IMR-90 (cell line): Measurements from ENCODE around the gene ALDH3B2. TPM values are rescaled to one million over a fixed set of nuclear protein-coding genes. Genes with fewer than 3 reads are reported as not detected.

ENCODE experiments used
- ATAC-seq: fragments of 200-7000 bp; cut with Tn5 transposase; 2 replicates; pipeline ENCODE4 v1.9.1; 2020; ENCODE audit warnings: low read depth, mild to moderate bottlenecking, moderate library complexity
- BruUV-seq: library from RNA; stranded (reverse); fragments of 400-500 nt; replicated peaks from 2 replicates; lab custom pipeline; 2021; lab: Mats Ljungman, UMichigan
- CTCF ChIA-PET: fragments of 300-600 bp; formaldehyde crosslinking; extraction: SDS; loops from one replicate; lab custom pipeline; 2021; ENCODE audit warnings: antibody characterized with exemption; lab: Yijun Ruan, JAX
- POLR2A ChIA-PET: fragments of 300-600 bp; sonication (Branson Sonifier 250); formaldehyde crosslinking; loops from one replicate; lab custom pipeline; 2022; ENCODE audit warnings: antibody characterized with exemption; ENCODE audit not compliant: unreplicated experiment; lab: Charles Lee
- DNase-seq: peaks from one replicate; pipeline ENCODE4 v3.0.0; 2013
- H2AFZ ChIP-seq: replicated peaks from 2 replicates; pipeline ENCODE3; 2013; ENCODE audit warnings: low read length, mild to moderate bottlenecking; ENCODE audit not compliant: poor library complexity
- H2AK5ac ChIP-seq: 2 replicates; pipeline ENCODE4 v1.6.1; 2013; ENCODE audit warnings: low read depth, low read length, inconsistent platforms
- H2AK9ac ChIP-seq: replicated peaks from 2 replicates; pipeline ENCODE3; 2013; ENCODE audit warnings: mild to moderate bottlenecking, low read depth, low read length, moderate library complexity; ENCODE audit not compliant: poor library complexity
- H2BK120ac ChIP-seq: 2 replicates; pipeline ENCODE4 v1.6.1; 2013; ENCODE audit warnings: low read depth, low read length, inconsistent platforms
- H2BK15ac ChIP-seq: 3 replicates; pipeline ENCODE4 v1.6.1; 2013; ENCODE audit warnings: low read depth, low read length, inconsistent platforms
- H2BK20ac ChIP-seq: 2 replicates; pipeline ENCODE4 v1.6.1; 2013; ENCODE audit warnings: low read depth, mild to moderate bottlenecking, inconsistent platforms, low read length, moderate library complexity
- H2BK5ac ChIP-seq: 2 replicates; pipeline ENCODE4 v1.6.1; 2013; ENCODE audit warnings: mild to moderate bottlenecking, low read depth, low read length, inconsistent platforms; ENCODE audit not compliant: poor library complexity, severe bottlenecking
- H3K14ac ChIP-seq: replicated peaks from 2 replicates; pipeline ENCODE4 v1.6.1; 2013; ENCODE audit warnings: low read depth, low read length, inconsistent platforms
- H3K18ac ChIP-seq: 2 replicates; pipeline ENCODE4 v1.6.1; 2013; ENCODE audit warnings: low read depth, low read length, control low read depth
- H3K23ac ChIP-seq: 2 replicates; pipeline ENCODE4 v1.6.1; 2013; ENCODE audit warnings: low read depth, low read length, inconsistent platforms
- H3K27ac ChIP-seq: 2 replicates; pipeline ENCODE4 v1.5.1; 2013; ENCODE audit warnings: mild to moderate bottlenecking, control low read depth, low read length; ENCODE audit not compliant: insufficient read depth
- H3K27me3 ChIP-seq: 2 replicates; pipeline ENCODE4 v1.6.1; 2013; ENCODE audit warnings: low read length; ENCODE audit not compliant: control insufficient read depth, insufficient read depth
- H3K36me3 ChIP-seq: 2 replicates; pipeline ENCODE4 v1.6.1; 2013; ENCODE audit warnings: low read length, mixed read lengths; ENCODE audit not compliant: control insufficient read depth, insufficient read depth
- H3K4ac ChIP-seq: 2 replicates; pipeline ENCODE4 v1.6.1; 2013; ENCODE audit warnings: low read depth, low read length, inconsistent platforms
- H3K4me1 ChIP-seq: 2 replicates; pipeline ENCODE4 v1.6.1; 2013; ENCODE audit warnings: low read length, mixed read lengths; ENCODE audit not compliant: control insufficient read depth, insufficient read depth
- H3K4me2 ChIP-seq: 2 replicates; pipeline ENCODE4 v1.6.1; 2013; ENCODE audit warnings: low read depth, mild to moderate bottlenecking, control low read depth, low read length, moderate library complexity
- H3K4me3 ChIP-seq: 2 replicates; pipeline ENCODE4 v1.5.1; 2013; ENCODE audit warnings: low read depth, mild to moderate bottlenecking, control low read depth, low read length, moderate library complexity; ENCODE audit not compliant: insufficient read depth
- H3K56ac ChIP-seq: 2 replicates; pipeline ENCODE4 v1.6.1; 2013; ENCODE audit warnings: low read length, inconsistent platforms; ENCODE audit not compliant: insufficient read depth; ENCODE audit errors: extremely low read depth
- H3K79me1 ChIP-seq, 2 experiments: 2 replicates each; pipeline ENCODE4 v1.6.1; 2013; ENCODE audit warnings: low read length in 2 of 2, inconsistent platforms in 1 of 2, low read depth in 1 of 2
- H3K9ac ChIP-seq: 2 replicates; pipeline ENCODE4 v1.6.1; 2013; ENCODE audit warnings: low read depth, low read length, control low read depth
- H3K9me1 ChIP-seq: 2 replicates; pipeline ENCODE4 v1.6.1; 2013; ENCODE audit warnings: low read length, inconsistent platforms; ENCODE audit not compliant: insufficient read depth
- H3K9me3 ChIP-seq: 2 replicates; pipeline ENCODE4 v1.6.1; 2013; ENCODE audit warnings: low read length; ENCODE audit not compliant: control insufficient read depth, insufficient read depth
- H4K20me1 ChIP-seq: 2 replicates; pipeline ENCODE4 v1.6.1; 2013; ENCODE audit warnings: low read length, inconsistent platforms; ENCODE audit not compliant: insufficient read depth
- H4K5ac ChIP-seq: 2 replicates; pipeline ENCODE4 v1.6.1; 2013; ENCODE audit warnings: mild to moderate bottlenecking, low read depth, low read length, control low read depth
- H4K8ac ChIP-seq, 2 experiments: 2 replicates each; pipeline ENCODE4 v1.6.1; 2013; ENCODE audit warnings: low read depth in 2 of 2, low read length in 2 of 2, control low read depth in 1 of 2, inconsistent platforms in 1 of 2
- H4K91ac ChIP-seq: 2 replicates; pipeline ENCODE4 v1.6.1; 2013; ENCODE audit warnings: low read depth, low read length, inconsistent platforms; ENCODE audit not compliant: insufficient read depth
- BHLHE40 ChIP-seq: fragments of 150-350 bp; IDR thresholded peaks from 2 replicates; pipeline ENCODE4 v1.6.1; 2016; ENCODE audit warnings: mild to moderate bottlenecking, low read depth, low read length
- CEBPB ChIP-seq: IDR thresholded peaks from 2 replicates; pipeline ENCODE4 v1.6.1; 2012; ENCODE audit warnings: low read depth, low read length, improper control_type of control experiment
- CHD1 ChIP-seq: IDR thresholded peaks from 2 replicates; pipeline ENCODE4 v1.6.1; 2012; ENCODE audit warnings: low read depth, low read length, improper control_type of control experiment
- CTCF ChIP-seq: conservative IDR thresholded peaks from 2 replicates; pipeline ENCODE4 v1.5.1; 2012; ENCODE audit warnings: mild to moderate bottlenecking, low read depth, low read length, improper control_type of control experiment
- ELK1 ChIP-seq: fragments of 150-350 bp; IDR thresholded peaks from 2 replicates; pipeline ENCODE4 v1.6.1; 2016; ENCODE audit warnings: low read depth, mild to moderate bottlenecking, low read length, moderate library complexity, borderline replicate concordance
- MAZ ChIP-seq: IDR thresholded peaks from 2 replicates; pipeline ENCODE4 v1.6.1; 2012; ENCODE audit warnings: low read depth, mild to moderate bottlenecking, low read length, improper control_type of control experiment, moderate library complexity, borderline replicate concordance
- NFE2L2 ChIP-seq: fragments of 150-350 bp; IDR thresholded peaks from 2 replicates; pipeline ENCODE4 v1.6.1; 2016; ENCODE audit warnings: low read depth, mild to moderate bottlenecking, low read length
- POLR2A ChIP-seq: IDR thresholded peaks from 2 replicates; pipeline ENCODE4 v1.6.1; 2012; ENCODE audit warnings: mild to moderate bottlenecking, low read depth, low read length
- RAD21 ChIP-seq: IDR thresholded peaks from 2 replicates; pipeline ENCODE4 v1.6.1; 2012; ENCODE audit warnings: low read length, improper control_type of control experiment
- RCOR1 ChIP-seq: IDR thresholded peaks from 2 replicates; pipeline ENCODE4 v1.6.1; 2012; ENCODE audit warnings: mild to moderate bottlenecking, low read length, improper control_type of control experiment; ENCODE audit not compliant: insufficient replicate concordance
- RFX5 ChIP-seq: IDR thresholded peaks from 2 replicates; pipeline ENCODE4 v1.8.0; 2012; ENCODE audit warnings: low read depth, mild to moderate bottlenecking, low read length, moderate library complexity
- SMC3 ChIP-seq: fragments of 150-350 bp; IDR thresholded peaks from 2 replicates; pipeline ENCODE4 v1.6.1; 2016; ENCODE audit warnings: low read depth, mild to moderate bottlenecking, antibody characterized with exemption, low read length, moderate library complexity
- USF2 ChIP-seq: fragments of 150-350 bp; IDR thresholded peaks from 2 replicates; pipeline ENCODE4 v1.6.1; 2017; ENCODE audit warnings: mild to moderate bottlenecking, antibody characterized with exemption, low read length, low read depth
- WGBS, 2 experiments: methylation state at CpG; one replicate each; pipeline versions ENCODE4 v1.1.5 to v1.1.7; 2013; ENCODE audit warnings: missing lambda C conversion rate in 2 of 2; ENCODE audit not compliant: insufficient read length in 1 of 2; ENCODE audit errors: extremely low coverage in 2 of 2; 5-methylcytosine and 5-hydroxymethylcytosine counted together
- dilution Hi-C: fragments of 300-500 bp; cut with HindIII; formaldehyde crosslinking; loops from one replicate; pipeline ENCODE4 v1.14.3; 2018; ENCODE audit warnings: low sequenced_read_pairs; ENCODE audit not compliant: unreplicated experiment
- in situ Hi-C: fragments of 300-500 bp; cut with MboI; formaldehyde crosslinking; loops from 3 replicates; pipeline ENCODE4 v1.14.3; 2019; ENCODE audit warnings: low sequenced_read_pairs, inconsistent platforms, mixed read lengths
- intact Hi-C: fragments of 100-400 bp; cut with micrococcal nuclease; formaldehyde crosslinking; loops from 2 replicates; pipeline ENCODE4 v1.10.0; 2022
- polyA plus RNA-seq, 3 experiments: library from polyadenylated mRNA; depleted of rRNA; stranded (reverse); fragments of >200 nt; gene quantifications; 2 replicates each; pipeline ENCODE4 v1.2.3, GENCODE V29; 2012; ENCODE audit warnings: low replicate concordance in 1 of 3
- total RNA-seq: library from RNA; depleted of rRNA; stranded (reverse); fragments of >200 nt; gene quantifications from 2 replicates; pipeline ENCODE4 v1.2.3, GENCODE V29; 2012

Gene ALDH3B2
- total and polyA plus RNA-seq, 2 of the 4 experiments (the other 2 are of a cell fraction) = not detected

- TF ChIP-seq CTCF = no peak
Measured at GRCh38 chr11:67632175-67632981, 42.0 kb downstream of the ALDH3B2 start (continued).

GRCh38 chr11:67631853-67632174 lies 42.6 kb downstream of the ALDH3B2 start:
- no peak for ATAC-seq
- no peak overlapping the region for H4K5ac ChIP-seq
- in situ Hi-C loops = no loop called here
- peaks cover 5% of the 10 kb centered on the region; the same call in 1 of the 2 replicates for H3K27me3 ChIP-seq
- H3K36me3 ChIP-seq = no peaks in the 10 kb centered on the region
- no peak overlapping the region for H4K91ac ChIP-seq
- peak overlapping the region; percentile 32 for H2AFZ ChIP-seq
- peaks cover 4% of the 10 kb centered on the region; the same call in 1 of the 2 replicates for H3K9me1 ChIP-seq
- no peak overlapping the region for H2AK5ac ChIP-seq
- no peak overlapping the region for H3K56ac ChIP-seq
- H2AK9ac ChIP-seq = peak overlapping the region; percentile 24
- 100% methylated on average over 1 of the region's 2 CpGs; no CpG with 5 or more reads in 1 of the 2 experiments for WGBS, 2 experiments
- H4K20me1 ChIP-seq = no peaks in the 10 kb centered on the region
- no peak overlapping the region for H3K4ac ChIP-seq
- H3K23ac ChIP-seq = no peak overlapping the region
- no peak overlapping the region for H3K27ac ChIP-seq
- H3K9me3 ChIP-seq = no peaks in the 10 kb centered on the region
- no peak overlapping the region for H3K14ac ChIP-seq
- H4K8ac ChIP-seq = no peak overlapping the region
- H2BK15ac ChIP-seq = no peak overlapping the region
- no TSS peak for BruUV-seq
- no peak overlapping the region for H2BK5ac ChIP-seq
- dilution Hi-C loops = no loop called here
- no peak for DNase-seq
- intact Hi-C loops = no loop called here
- no peak overlapping the region for H3K4me2 ChIP-seq
- H3K9ac ChIP-seq = no peak overlapping the region
- ChIA-PET CTCF (no interaction called here), POLR2A (no interaction called here)
- no peak overlapping the region for H3K4me3 ChIP-seq
- 0 out of 2 replicates have a peak, but pooled peaks cover 3% of the 10 kb centered on the region for H3K4me1 ChIP-seq
- H2BK120ac ChIP-seq = no peak overlapping the region
- H3K79me1 ChIP-seq = no peaks in the 10 kb centered on the region
- no peak overlapping the region for H3K18ac ChIP-seq
- no peak overlapping the region for H2BK20ac ChIP-seq
- TF ChIP-seq USF2 (no peak), ELK1 (no peak), RFX5 (no peak), CEBPB (no peak), SMC3 (no peak), MAZ (no peak), BHLHE40 (no peak), RCOR1 (no peak), POLR2A (no peak), NFE2L2 (no peak), CHD1 (no peak), RAD21 (no peak)
